HepG2 (cell line): ENCODE data around the gene SFXN5. TPM values are rescaled to one million over a fixed set of nuclear protein-coding genes. Genes with fewer than 3 reads are reported as not detected.

Source experiments
- AGO2 ChIP-seq: fragments of 200-400 bp; formaldehyde crosslinking; optimal IDR thresholded peaks from 2 replicates; pipeline ENCODE3; 2017; ENCODE audit warnings: mild to moderate bottlenecking, low read depth, low read length, moderate library complexity
- FOXA3 ChIP-seq: IDR thresholded peaks from 2 replicates; pipeline ENCODE4 v1.6.1; 2016; ENCODE audit warnings: missing genetic modification reagents, missing compliant biosample characterization
- HIC2 ChIP-seq: sonication (generic); formaldehyde crosslinking; IDR thresholded peaks from 2 replicates; pipeline ENCODE4 v1.9.0; 2022; ENCODE audit warnings: low read depth, missing genetic modification reagents
- MEIS2 ChIP-seq: sonication (generic); formaldehyde crosslinking; IDR thresholded peaks from 2 replicates; pipeline ENCODE4 v1.9.0; 2021; ENCODE audit warnings: mild to moderate bottlenecking, missing genetic modification reagents
- MXD4 ChIP-seq: IDR thresholded peaks from 2 replicates; pipeline ENCODE4 v1.6.1; 2016; ENCODE audit warnings: mild to moderate bottlenecking, missing biosample characterization, missing genetic modification reagents
- NFE2L2 ChIP-seq: fragments of 150-350 bp; IDR thresholded peaks from 2 replicates; pipeline ENCODE4 v1.6.1; 2014; ENCODE audit warnings: low read length
- PHB2 ChIP-seq: fragments of 450-650 bp; IDR thresholded peaks from 2 replicates; pipeline ENCODE4 v1.6.1; 2018; ENCODE audit not compliant: partially characterized antibody
- PITX1 ChIP-seq: sonication (generic); formaldehyde crosslinking; IDR thresholded peaks from 2 replicates; pipeline ENCODE4 v1.5.1; 2020; ENCODE audit warnings: mild to moderate bottlenecking, missing genetic modification reagents
- POLR2A ChIP-seq, 2 experiments: IDR thresholded peaks; 2 replicates each; pipeline ENCODE4 v1.6.1; 2011; ENCODE audit warnings: low read depth in 2 of 2, low read length in 2 of 2, mild to moderate bottlenecking in 1 of 2, moderate library complexity in 1 of 2; ENCODE audit not compliant: insufficient read depth in 1 of 2
- SNAPC2 ChIP-seq: sonication (generic); formaldehyde crosslinking; IDR thresholded peaks from 2 replicates; pipeline ENCODE4 v1.8.1; 2022; ENCODE audit warnings: mild to moderate bottlenecking, missing genetic modification reagents
- SSRP1 ChIP-seq: IDR thresholded peaks from 2 replicates; pipeline ENCODE4 v1.6.1; 2016; ENCODE audit warnings: control low read depth
- ZC3H13 ChIP-seq: sonication (generic); formaldehyde crosslinking; IDR thresholded peaks from 2 replicates; pipeline ENCODE4 v1.8.1; 2023; ENCODE audit warnings: mild to moderate bottlenecking, missing genetic modification reagents, moderate library complexity
- ZC3H4 ChIP-seq: sonication (generic); formaldehyde crosslinking; IDR thresholded peaks from 2 replicates; pipeline ENCODE4 v1.4.0; 2020; ENCODE audit warnings: missing genetic modification reagents, borderline replicate concordance
- ZFP36L1 ChIP-seq: sonication (generic); formaldehyde crosslinking; IDR thresholded peaks from 2 replicates; pipeline ENCODE4 v1.8.0; 2022; ENCODE audit warnings: mild to moderate bottlenecking, missing genetic modification reagents, moderate library complexity
- ZMYM2 ChIP-seq: sonication (generic); formaldehyde crosslinking; IDR thresholded peaks from 2 replicates; pipeline ENCODE4 v1.8.0; 2022; ENCODE audit warnings: mild to moderate bottlenecking, missing genetic modification reagents
- ZNF431 ChIP-seq: sonication (generic); formaldehyde crosslinking; IDR thresholded peaks from 2 replicates; pipeline ENCODE4 v1.9.0; 2022; ENCODE audit warnings: missing genetic modification reagents, low read depth, mild to moderate bottlenecking, borderline replicate concordance
- ZNF460 ChIP-seq: sonication (generic); formaldehyde crosslinking; IDR thresholded peaks from 2 replicates; pipeline ENCODE4 v1.5.1; 2020; ENCODE audit warnings: missing genetic modification reagents, mild to moderate bottlenecking, borderline replicate concordance
- ZNF761 ChIP-seq: sonication (generic); formaldehyde crosslinking; conservative IDR thresholded peaks from 2 replicates; pipeline ENCODE4 v1.4.0; 2020; ENCODE audit warnings: mild to moderate bottlenecking, missing genetic modification reagents
- ZSCAN31 ChIP-seq: sonication (generic); formaldehyde crosslinking; IDR thresholded peaks from 2 replicates; pipeline ENCODE4 v1.5.0; 2020; ENCODE audit warnings: low read depth, mild to moderate bottlenecking, missing genetic modification reagents
- polyA plus RNA-seq, 8 experiments: library from polyadenylated mRNA; depleted of rRNA in 3 of 8; stranded (reverse) in 7 of 8; unstranded in 1 of 8; fragments of >200 nt; fragmentation: Illumina TruSeq in 4 of 8; extraction: Trizol in 4 of 8; gene quantifications; 2 replicates each; pipeline versions ENCODE4 v1.2.1 to v1.2.3, GENCODE V29; 2011 to 2016; ENCODE audit warnings: low read depth in 4 of 8, missing spikeins in 1 of 8, mixed read lengths in 1 of 8; ENCODE audit not compliant: insufficient read depth in 1 of 8
- total RNA-seq, 5 experiments: library from RNA; depleted of rRNA; stranded (reverse); fragments of >200 nt; fragmentation: Illumina TruSeq; extraction: Trizol; gene quantifications; 2 replicates each; pipeline ENCODE4 v1.2.3, GENCODE V29; 2016; ENCODE audit warnings: low read depth in 1 of 5
- TF ChIP-seq, protein P1 (sequence below): sonication (generic); formaldehyde crosslinking; IDR thresholded peaks from 2 replicates; pipeline ENCODE4 v1.4.0; 2020; ENCODE audit warnings: missing genetic modification reagents
- TF ChIP-seq, protein P2 (sequence below): sonication (generic); formaldehyde crosslinking; IDR thresholded peaks from 2 replicates; pipeline ENCODE4 v1.9.0; 2021; ENCODE audit warnings: missing genetic modification reagents, borderline replicate concordance
- TF ChIP-seq, protein P3 (sequence below): sonication (generic); formaldehyde crosslinking; IDR thresholded peaks from 2 replicates; pipeline ENCODE4 v1.5.0; 2020; ENCODE audit warnings: mild to moderate bottlenecking, missing genetic modification reagents
- TF ChIP-seq, protein P4 (sequence below): sonication (generic); formaldehyde crosslinking; IDR thresholded peaks from 2 replicates; pipeline ENCODE4 v1.4.0; 2020; ENCODE audit warnings: missing genetic modification reagents

The SFXN5 gene
- total and polyA plus RNA-seq, 2 of the 13 experiments (the other 11 are each of a cell fraction or from before 2014, with no cell fraction given): 34.9 to 37.4 TPM

DNA sequence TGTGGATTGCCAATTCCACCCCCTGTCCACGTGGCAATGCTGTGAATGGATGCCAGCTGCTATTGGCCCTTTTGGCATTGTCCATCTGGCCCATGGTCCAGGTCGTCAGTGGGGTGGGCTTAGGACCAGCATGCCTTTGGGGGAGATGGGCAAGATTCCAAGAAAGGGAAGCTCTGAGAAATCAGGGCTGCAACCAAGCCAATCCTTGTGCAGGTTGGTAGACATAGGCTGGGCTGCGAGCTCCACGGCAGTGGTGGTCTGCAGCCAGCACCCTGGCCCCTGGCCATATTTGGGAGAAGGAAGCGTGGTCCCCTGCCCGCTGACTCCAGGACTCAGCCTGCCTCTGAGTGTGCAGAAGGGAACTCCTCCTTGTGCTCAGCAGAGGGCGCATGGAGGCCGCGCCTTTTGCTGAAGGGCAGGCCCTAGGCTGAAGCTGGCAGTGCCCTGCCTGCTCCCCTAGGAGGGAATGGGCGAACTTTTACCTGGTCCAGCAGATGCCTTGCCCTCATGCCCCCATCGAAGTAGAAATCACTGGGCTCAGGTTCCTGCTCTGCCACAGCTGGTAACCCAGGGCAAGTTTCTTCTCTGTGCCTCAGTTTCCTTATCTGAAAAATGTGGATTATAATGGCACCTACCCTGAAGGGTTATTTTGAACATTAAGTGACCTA, 178.9 kb downstream of the SFXN5 start (continued):
- TF ChIP-seq, protein P1, sequence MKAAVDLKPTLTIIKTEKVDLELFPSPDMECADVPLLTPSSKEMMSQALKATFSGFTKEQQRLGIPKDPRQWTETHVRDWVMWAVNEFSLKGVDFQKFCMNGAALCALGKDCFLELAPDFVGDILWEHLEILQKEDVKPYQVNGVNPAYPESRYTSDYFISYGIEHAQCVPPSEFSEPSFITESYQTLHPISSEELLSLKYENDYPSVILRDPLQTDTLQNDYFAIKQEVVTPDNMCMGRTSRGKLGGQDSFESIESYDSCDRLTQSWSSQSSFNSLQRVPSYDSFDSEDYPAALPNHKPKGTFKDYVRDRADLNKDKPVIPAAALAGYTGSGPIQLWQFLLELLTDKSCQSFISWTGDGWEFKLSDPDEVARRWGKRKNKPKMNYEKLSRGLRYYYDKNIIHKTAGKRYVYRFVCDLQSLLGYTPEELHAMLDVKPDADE: no peak
- TF ChIP-seq ZC3H13 (CRISPR knock-in tag): peak; percentile 68; the same call in 1 of the 2 replicates
- no peak for TF ChIP-seq ZFP36L1 (CRISPR knock-in tag)
- TF ChIP-seq AGO2: peak; percentile 71
- TF ChIP-seq, protein P2, sequence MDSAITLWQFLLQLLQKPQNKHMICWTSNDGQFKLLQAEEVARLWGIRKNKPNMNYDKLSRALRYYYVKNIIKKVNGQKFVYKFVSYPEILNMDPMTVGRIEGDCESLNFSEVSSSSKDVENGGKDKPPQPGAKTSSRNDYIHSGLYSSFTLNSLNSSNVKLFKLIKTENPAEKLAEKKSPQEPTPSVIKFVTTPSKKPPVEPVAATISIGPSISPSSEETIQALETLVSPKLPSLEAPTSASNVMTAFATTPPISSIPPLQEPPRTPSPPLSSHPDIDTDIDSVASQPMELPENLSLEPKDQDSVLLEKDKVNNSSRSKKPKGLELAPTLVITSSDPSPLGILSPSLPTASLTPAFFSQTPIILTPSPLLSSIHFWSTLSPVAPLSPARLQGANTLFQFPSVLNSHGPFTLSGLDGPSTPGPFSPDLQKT (CRISPR knock-in tag): no peak
- TF ChIP-seq PITX1 (CRISPR knock-in tag): no peak
- TF ChIP-seq ZNF431 (CRISPR knock-in tag): no peak
- TF ChIP-seq NFE2L2: 0 out of 2 replicates have a peak, but pooled peaks have one; percentile 2
- TF ChIP-seq FOXA3: peak; percentile 14; the same call in 1 of the 2 replicates
- TF ChIP-seq HIC2 (CRISPR knock-in tag): peak; percentile 89
- TF ChIP-seq, protein P3, sequence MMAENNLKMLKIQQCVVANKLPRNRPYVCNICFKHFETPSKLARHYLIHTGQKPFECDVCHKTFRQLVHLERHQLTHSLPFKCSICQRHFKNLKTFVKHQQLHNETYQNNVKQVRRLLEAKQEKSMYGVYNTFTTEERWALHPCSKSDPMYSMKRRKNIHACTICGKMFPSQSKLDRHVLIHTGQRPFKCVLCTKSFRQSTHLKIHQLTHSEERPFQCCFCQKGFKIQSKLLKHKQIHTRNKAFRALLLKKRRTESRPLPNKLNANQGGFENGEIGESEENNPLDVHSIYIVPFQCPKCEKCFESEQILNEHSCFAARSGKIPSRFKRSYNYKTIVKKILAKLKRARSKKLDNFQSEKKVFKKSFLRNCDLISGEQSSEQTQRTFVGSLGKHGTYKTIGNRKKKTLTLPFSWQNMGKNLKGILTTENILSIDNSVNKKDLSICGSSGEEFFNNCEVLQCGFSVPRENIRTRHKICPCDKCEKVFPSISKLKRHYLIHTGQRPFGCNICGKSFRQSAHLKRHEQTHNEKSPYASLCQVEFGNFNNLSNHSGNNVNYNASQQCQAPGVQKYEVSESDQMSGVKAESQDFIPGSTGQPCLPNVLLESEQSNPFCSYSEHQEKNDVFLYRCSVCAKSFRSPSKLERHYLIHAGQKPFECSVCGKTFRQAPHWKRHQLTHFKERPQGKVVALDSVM: no peak
- TF ChIP-seq ZSCAN31 (CRISPR knock-in tag): no peak
- TF ChIP-seq ZNF460: no peak
- TF ChIP-seq POLR2A (IDR thresholded peaks at IDR 0.05; ENCODE audit: insufficient read depth in 1 of 2, low read depth in 2 of 2, low read length in 2 of 2): peak in 1 of 2 experiments; percentile 30; a peak in 2 of 4 replicates
- TF ChIP-seq MXD4 (CRISPR knock-in tag): no peak
- no peak for TF ChIP-seq SNAPC2 (CRISPR knock-in tag)
- no peak for TF ChIP-seq PHB2
- TF ChIP-seq ZC3H4 (CRISPR knock-in tag): no peak
- TF ChIP-seq MEIS2 (CRISPR knock-in tag): no peak
- TF ChIP-seq SSRP1 (CRISPR knock-in tag): no peak
- TF ChIP-seq, protein P4, sequence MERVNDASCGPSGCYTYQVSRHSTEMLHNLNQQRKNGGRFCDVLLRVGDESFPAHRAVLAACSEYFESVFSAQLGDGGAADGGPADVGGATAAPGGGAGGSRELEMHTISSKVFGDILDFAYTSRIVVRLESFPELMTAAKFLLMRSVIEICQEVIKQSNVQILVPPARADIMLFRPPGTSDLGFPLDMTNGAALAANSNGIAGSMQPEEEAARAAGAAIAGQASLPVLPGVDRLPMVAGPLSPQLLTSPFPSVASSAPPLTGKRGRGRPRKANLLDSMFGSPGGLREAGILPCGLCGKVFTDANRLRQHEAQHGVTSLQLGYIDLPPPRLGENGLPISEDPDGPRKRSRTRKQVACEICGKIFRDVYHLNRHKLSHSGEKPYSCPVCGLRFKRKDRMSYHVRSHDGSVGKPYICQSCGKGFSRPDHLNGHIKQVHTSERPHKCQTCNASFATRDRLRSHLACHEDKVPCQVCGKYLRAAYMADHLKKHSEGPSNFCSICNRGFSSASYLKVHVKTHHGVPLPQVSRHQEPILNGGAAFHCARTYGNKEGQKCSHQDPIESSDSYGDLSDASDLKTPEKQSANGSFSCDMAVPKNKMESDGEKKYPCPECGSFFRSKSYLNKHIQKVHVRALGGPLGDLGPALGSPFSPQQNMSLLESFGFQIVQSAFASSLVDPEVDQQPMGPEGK (CRISPR knock-in tag): no peak
- no peak for TF ChIP-seq ZNF761
- TF ChIP-seq ZMYM2 (CRISPR knock-in tag): no peak
